RWPE2 (cell line): ENCODE results near the gene POTEC.
A peak's percentile ranks its signal among the peaks of the same experiment; 100 is the strongest.
"Not testable (repeated sequence)": the region's sequence is repeated elsewhere in the genome, so short reads cannot be mapped to it uniquely, and the experiment has no call there.

ENCODE experiments used
- ATAC-seq: fragments of 200-7000 bp; cut with Tn5 transposase; 3 replicates; pipeline ENCODE4 v1.9.1; 2021; ENCODE audit warnings: low read depth
- DNase-seq: peaks from one replicate; pipeline ENCODE4 v3.0.0-alpha.2; 2020; ENCODE audit warnings: low spot score
- H3K27ac ChIP-seq: fragments of 450-650 bp; 2 replicates; pipeline ENCODE4 v1.5.1; 2017; ENCODE audit warnings: mild to moderate bottlenecking; ENCODE audit not compliant: poor library complexity, severe bottlenecking
- H3K27me3 ChIP-seq: fragments of 250-450 bp; sonication (Bioruptor Pico); 2 replicates; pipeline ENCODE4 v1.5.1; 2021; ENCODE audit warnings: mild to moderate bottlenecking, moderate library complexity; ENCODE audit not compliant: insufficient read depth, poor library complexity, severe bottlenecking
- H3K36me3 ChIP-seq: fragments of 250-450 bp; sonication (Bioruptor Pico); 2 replicates; pipeline ENCODE4 v1.5.1; 2020; ENCODE audit warnings: low read depth, mild to moderate bottlenecking, moderate library complexity
- H3K4me1 ChIP-seq: fragments of 250-450 bp; sonication (Bioruptor Pico); 2 replicates; pipeline ENCODE4 v1.5.1; 2021; ENCODE audit warnings: mild to moderate bottlenecking, moderate library complexity; ENCODE audit not compliant: insufficient read depth, poor library complexity, severe bottlenecking
- H3K4me3 ChIP-seq: fragments of 250-450 bp; sonication (Bioruptor Pico); 2 replicates; pipeline ENCODE4 v1.5.1; 2021; ENCODE audit warnings: mild to moderate bottlenecking, moderate library complexity; ENCODE audit not compliant: severe bottlenecking
- H3K9me3 ChIP-seq: fragments of 250-450 bp; sonication (Bioruptor Pico); 2 replicates; pipeline ENCODE4 v1.5.1; 2021; ENCODE audit warnings: mild to moderate bottlenecking, moderate library complexity; ENCODE audit not compliant: severe bottlenecking

Gene POTEC

DNA sequence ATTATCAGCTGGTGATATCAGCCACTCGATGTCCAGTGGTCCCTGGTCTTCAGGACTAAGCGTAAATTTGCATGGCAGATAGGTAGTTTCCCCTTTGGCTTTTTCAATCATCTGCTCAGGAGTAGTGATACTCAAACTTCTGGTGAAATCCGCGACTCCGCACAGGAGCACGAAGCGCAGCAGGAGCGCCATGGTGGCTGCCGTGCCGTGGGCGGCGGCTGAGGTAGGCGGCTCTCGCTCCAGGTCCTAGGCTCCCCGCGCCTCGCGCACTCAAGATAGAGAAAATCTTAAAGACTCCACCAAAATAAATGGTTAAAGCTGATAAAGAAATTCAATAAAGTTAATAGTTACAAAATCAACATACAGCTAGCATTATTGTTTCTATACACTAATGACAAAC, 64.3 kb downstream of the POTEC start:
- ATAC-seq, H3K4me1 ChIP-seq, H3K36me3 ChIP-seq, H3K9me3 ChIP-seq, DNase-seq, H3K4me3 ChIP-seq, H3K27ac ChIP-seq, H3K27me3 ChIP-seq: not testable (repeated sequence)

DNA sequence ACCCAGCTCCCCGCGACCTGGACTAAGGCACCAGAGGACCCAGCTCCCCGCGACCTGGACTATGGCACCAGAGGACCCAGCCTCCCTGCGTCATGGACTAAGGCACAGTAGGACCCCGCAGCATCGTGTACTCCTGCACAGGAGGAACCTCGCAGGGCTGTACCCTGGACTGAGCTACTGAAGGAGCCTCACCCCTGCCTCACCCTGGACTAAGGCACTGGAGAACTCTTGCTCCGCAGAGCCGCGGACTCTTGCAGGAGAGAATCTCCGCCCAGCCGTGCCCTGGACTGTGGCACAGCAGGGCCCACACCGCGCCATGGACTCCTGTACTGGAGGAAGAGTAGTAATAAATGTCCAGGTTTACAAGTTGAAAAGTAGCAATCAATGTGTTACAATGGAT, 67.9 kb downstream of the POTEC start:
- H3K36me3 ChIP-seq, ATAC-seq, H3K9me3 ChIP-seq: not testable (repeated sequence)

GRCh38 chr18:14474752-14475151, 68.6 kb downstream of the POTEC start:
- ATAC-seq, H3K27ac ChIP-seq, H3K27me3 ChIP-seq, H3K4me1 ChIP-seq, DNase-seq, H3K36me3 ChIP-seq, H3K4me3 ChIP-seq, H3K9me3 ChIP-seq: not testable (repeated sequence)

More for the DNA sequence above, 67.9 kb downstream of the POTEC start:
- H3K4me1 ChIP-seq, H3K4me3 ChIP-seq, DNase-seq, H3K27me3 ChIP-seq, H3K27ac ChIP-seq: not testable (repeated sequence)

DNA sequence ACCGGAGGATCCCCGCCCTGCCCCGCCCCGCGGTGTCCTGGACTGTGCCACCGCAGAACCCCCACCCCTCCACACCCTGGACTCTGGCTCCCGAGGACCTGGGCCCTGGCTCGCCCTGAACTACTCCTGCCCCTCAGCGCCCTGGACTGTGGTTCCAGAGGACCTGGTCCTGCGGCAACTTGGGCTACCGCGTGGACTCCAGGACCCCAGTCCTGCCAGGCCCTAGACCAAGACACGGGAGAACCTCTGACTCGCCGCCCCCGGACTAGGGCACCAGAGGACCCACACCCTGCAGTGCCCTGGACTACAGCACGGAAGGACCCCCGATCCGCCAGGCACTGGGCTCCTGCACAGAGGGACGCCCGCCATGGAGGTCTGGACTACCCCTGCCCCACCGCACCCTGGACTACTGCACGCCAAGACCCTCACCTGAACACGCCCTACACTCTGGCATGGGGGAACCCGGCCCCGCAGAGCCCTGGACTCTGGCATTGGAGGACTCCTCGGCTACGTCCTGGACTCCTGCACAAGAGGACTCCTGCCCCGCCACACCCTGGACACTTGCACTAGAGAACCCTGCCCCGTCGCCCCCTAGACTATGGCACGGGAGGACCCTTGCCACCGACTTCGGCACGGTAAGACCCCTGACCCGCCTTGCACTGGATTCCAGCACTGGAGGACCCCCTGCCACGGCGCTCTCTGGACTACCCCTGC, 69.2 kb downstream of the POTEC start:
- not testable (repeated sequence) for H3K4me3 ChIP-seq, H3K9me3 ChIP-seq, ATAC-seq, H3K27ac ChIP-seq, H3K4me1 ChIP-seq, H3K36me3 ChIP-seq, H3K27me3 ChIP-seq, DNase-seq

- not testable (repeated sequence) for H3K9me3 ChIP-seq, H3K27ac ChIP-seq, H3K27me3 ChIP-seq, DNase-seq, H3K36me3 ChIP-seq, ATAC-seq, H3K4me3 ChIP-seq, H3K4me1 ChIP-seq
These were observed 70.0 kb downstream of the POTEC start for GRCh38 chr18:14473250-14474006.

GRCh38 chr18:14471286-14471685, 72.1 kb downstream of the POTEC start:
- H3K9me3 ChIP-seq, H3K4me3 ChIP-seq, H3K4me1 ChIP-seq, H3K36me3 ChIP-seq, DNase-seq, H3K27ac ChIP-seq, ATAC-seq, H3K27me3 ChIP-seq: not testable (repeated sequence)

- not testable (repeated sequence) for ATAC-seq, H3K27me3 ChIP-seq, H3K9me3 ChIP-seq, H3K36me3 ChIP-seq, DNase-seq, H3K4me1 ChIP-seq, H3K4me3 ChIP-seq
- peak overlapping the region; percentile 33 for H3K27ac ChIP-seq
These were observed 73.0 kb downstream of the POTEC start for GRCh38 chr18:14470446-14470845.

DNA sequence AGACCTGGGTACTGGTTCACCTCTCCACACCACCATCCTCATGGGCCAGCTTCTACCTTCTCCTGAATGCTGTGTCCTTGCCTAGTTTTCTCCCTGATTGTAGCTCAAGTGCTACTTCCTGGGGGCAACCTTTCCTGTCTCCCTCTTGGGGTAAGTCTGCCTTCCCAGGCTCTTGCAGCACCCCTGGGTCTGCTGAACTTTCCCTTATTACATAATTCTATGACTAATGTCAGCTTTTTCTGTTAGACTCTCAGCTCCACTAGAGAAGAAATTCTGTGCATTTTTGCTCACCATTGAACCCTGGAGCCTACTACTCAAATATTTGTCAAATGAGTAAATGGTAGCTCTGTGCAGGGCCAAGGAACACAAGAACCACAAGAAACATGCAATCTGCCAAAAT, 73.4 kb downstream of the POTEC start:
- ATAC-seq: 0 out of 3 replicates have a peak, but pooled peaks have one; percentile 35
- not testable (repeated sequence) for H3K4me1 ChIP-seq, H3K9me3 ChIP-seq, H3K27me3 ChIP-seq, H3K4me3 ChIP-seq, H3K36me3 ChIP-seq, DNase-seq
- H3K27ac ChIP-seq: peak overlapping the region; percentile 33

- H3K27me3 ChIP-seq, DNase-seq, H3K4me1 ChIP-seq, H3K9me3 ChIP-seq, H3K4me3 ChIP-seq, H3K36me3 ChIP-seq, ATAC-seq: not testable (repeated sequence)
- H3K27ac ChIP-seq: peak overlapping the region; percentile 4
These were observed 77.4 kb downstream of the POTEC start for GRCh38 chr18:14465989-14466388.
